ENCODE measurements around the gene TBKBP1.

GRCh38 chr17:47725446-47726111 lies 31.6 kb downstream of the TBKBP1 start:
- peak; percentile 35 for TF ChIP-seq CTCF (IDR thresholded peaks at IDR 0.05; ENCODE audit: borderline replicate concordance, extremely low read depth, low read length, poor library complexity, severe bottlenecking)
- no peak for TF ChIP-seq EZH2 (IDR thresholded peaks at IDR 0.05; ENCODE audit: borderline replicate concordance, low read depth, low read length, severe bottlenecking)
